Measurements from ENCODE around the gene CLTA. TPM values are rescaled to one million over a fixed set of nuclear protein-coding genes. Genes with fewer than 3 reads are reported as not detected.

CLTA gene, protein sequence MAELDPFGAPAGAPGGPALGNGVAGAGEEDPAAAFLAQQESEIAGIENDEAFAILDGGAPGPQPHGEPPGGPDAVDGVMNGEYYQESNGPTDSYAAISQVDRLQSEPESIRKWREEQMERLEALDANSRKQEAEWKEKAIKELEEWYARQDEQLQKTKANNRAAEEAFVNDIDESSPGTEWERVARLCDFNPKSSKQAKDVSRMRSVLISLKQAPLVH
- 432 and 496 TPM in 2 replicates for total RNA-seq (2014; rRNA removed; shearing (Covaris generic))

DNA sequence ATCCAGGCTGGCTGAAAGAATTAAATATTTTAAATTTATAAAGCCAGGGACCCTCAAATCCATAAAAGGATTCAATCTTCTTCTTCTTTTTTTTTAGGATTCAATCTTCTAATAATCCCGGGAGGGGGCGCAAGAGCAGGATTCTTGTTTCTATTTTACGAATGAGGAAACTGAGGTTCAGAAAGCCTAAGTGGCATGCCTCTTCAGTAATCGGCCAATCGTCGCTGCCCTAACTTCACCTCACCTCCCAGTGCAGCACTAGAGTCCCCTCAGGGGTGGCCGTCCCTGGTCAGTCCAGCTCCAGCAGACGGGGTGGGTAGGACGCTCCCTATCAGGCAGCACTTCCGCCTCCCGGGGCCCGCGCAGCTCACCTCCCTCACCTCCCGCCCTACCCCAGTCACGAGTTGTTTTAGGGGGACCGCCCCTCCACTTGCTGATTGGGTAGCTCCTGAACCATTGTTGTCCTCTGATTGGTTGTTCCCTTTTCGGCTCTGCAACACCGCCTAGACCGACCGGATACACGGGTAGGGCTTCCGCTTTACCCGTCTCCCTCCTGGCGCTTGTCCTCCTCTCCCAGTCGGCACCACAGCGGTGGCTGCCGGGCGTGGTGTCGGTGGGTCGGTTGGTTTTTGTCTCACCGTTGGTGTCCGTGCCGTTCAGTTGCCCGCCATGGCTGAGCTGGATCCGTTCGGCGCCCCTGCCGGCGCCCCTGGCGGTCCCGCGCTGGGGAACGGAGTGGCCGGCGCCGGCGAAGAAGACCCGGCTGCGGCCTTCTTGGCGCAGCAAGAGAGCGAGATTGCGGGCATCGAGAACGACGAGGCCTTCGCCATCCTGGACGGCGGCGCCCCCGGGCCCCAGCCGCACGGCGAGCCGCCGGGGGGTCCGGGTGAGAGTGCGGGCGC is at the start of gene CLTA:
CLTA (plus strand) TSS at position 534 of the 902 bp plus-strand sequence; CDS start at position 670, 136 bp downstream.
- peak; percentile 100 for DNase-seq (ENCODE audit: low read depth)

DNA sequence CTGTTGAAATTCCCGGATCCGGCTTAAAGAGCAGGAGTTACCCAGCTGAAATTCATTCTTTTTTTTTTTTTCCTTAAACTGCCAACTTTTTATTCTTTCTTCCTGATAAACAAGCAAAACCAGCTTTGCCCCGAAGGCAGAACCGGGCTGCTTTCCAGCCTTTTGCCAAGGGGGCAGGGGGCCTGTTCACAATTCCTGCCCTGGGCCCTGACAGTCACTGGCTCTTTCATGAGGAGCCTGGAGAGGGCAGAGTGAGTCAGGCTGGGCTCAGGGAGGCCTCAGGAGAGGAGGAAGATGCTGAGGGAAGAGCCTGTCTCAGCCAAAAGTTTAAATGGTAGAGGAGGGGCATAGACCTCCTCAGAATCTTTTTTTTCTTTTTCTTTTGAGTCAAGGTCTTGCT is 49.4 kb upstream of the CLTA start:
- DNase-seq (ENCODE audit: low read depth): peak; percentile 80

DNA sequence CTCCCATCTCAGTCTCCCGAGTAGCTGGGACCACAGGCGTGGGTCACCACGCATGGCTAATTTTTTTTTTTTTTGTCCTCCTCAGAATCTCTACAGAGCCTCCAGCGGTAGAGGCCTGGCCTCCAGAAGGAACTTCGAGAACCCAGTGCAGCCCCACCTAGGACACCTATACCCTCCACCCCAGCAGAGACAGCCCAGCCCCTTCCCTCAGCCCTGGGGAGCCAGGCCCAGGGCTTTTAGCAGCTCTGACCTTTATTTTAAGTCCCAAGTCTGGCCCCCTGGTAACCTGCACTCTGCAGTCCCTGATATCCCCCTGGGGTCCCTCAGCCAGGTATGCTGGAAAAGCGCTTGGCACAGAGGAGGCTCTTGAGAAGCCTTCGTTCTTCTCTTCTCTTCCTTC is 49.0 kb upstream of the CLTA start:
- DNase-seq (ENCODE audit: low read depth): no peak

DNA sequence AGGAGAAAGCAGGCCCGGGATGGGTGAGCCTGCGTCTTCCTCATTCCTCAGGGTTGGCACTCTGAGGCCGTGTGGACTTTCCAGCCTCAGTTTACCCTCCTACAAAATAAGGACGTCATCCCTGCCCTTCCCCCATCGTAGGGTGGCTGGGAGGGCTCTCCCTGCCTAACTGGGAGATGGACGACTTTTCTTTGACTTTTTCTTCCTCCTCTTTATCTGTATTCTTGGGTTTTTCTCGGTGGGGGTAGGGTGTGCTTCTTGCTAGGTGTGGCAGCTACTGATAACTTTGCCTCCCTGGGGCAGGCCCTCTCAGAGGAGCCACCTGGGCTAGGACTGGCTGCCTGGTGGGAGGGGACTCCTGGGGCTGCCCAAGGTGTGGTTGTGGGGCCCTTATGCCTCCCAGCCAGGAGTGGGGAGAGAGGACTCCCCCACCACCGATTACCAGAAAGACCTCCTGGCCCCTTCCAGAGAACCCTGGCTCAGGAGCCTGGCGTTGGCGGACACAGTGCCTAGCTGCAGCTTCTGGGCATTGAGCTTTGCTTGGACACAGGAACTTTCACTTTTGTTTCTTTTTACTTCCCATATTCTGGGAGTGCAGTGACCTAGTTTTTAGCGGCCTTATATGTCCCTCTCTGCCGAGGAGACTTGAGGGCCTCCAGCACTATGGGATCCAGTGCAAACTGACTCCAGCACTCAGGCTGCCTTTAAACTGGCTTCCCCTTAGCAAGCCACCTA is 48.0 kb upstream of the CLTA start:
- no peak for DNase-seq (ENCODE audit: low read depth)

DNA sequence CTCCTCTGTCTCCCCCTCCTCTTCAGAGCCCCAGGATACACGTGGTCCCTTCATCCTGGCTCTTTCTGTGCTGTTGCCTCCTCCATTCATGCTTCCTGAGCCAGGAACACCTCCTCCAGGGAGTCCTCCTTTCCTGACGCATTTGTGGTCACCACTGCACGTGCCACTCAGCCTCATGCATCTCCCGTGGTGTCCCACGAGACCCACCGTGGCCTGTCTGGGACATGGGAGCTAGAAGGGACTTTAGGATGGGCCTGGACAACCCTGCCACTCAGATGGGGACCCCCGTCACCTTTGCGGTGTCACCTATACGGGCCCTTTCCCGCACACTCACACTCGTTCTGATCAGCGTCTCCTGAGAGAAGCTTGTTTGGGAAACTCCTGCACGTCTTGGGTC is 47.5 kb upstream of the CLTA start:
- DNase-seq (ENCODE audit: low read depth): no peak

DNA sequence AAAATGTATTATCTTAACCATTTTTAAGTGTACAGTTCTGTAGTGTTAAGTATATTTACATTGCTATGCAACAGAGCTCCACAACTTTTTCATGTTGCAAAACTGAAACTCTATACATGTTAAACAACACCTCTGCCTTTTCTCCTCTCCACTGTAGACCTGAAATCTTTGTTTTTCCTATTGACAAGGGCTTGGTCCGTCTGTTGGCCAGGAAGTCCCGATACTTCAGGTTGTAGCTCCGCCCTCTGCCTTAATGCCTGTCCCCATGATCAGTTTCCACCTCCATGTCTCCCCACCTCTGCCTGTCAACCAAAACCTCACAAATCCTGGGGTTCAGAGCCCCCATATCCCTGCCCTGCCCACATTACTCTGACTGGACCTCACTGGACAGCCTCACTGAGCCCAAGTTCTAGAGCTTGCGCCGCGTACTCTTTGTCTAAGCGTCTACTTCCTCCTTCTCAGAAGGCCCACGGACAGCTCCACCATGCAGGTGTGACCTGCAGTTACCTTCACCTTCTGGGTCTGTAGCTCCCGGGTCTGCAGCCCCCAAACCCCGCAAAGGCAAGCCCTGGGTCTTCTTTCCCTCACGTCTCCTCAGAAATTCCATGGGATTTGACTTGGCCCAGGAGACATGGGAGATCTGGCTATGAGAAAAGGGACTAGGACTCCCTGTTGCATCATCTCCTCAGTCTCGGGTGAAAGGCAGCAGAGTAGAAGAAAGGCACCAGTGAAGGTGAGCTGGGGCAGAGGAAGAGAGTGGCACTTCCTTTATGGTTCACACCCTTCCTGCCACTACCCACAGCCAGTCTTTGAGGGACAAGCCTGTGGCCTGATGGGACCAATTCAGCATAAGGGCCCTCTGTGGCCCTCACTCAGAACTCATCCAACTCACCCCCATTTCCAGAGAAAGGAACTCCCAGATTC is 46.1 kb upstream of the CLTA start:
- no peak for DNase-seq (ENCODE audit: low read depth)

DNA sequence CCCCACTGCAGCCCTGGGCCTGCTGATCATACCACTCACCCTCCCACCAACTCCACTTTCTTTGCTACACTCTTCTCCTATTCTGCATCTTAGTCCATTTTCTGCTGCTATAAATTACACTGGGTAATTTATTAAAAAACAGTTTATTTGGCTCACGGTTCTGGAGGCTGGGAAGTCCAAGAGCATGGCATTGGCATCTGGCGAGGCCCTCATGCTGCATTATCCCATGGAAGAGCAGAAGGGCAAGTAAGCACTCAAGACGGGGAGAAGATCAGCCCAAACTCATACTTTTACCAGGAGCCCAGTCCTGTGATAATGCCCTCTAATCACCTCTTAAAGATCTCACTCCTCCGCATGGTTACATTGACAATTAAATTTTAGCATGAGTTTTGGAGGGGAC is 44.8 kb upstream of the CLTA start:
- no peak for DNase-seq (ENCODE audit: low read depth)

DNA sequence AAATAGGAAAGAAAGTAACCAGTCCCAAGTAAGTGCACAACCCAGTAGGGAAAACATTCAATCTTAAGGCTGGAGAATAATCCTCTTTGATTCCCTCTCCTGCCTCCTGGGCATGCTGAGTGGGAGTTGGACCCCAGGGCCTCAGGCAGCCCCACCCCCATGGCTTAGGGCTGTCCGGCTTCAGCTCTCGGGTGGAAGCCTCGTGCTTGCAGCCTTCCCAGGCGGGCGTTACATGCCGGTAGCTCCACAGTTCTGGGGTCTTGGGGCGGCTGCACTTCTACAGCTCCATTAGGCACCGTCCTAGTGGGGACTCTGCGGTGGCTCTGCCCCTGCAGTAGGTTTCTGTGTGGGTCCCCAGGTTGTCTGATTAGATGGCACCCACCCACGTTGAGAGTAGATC is 44.1 kb upstream of the CLTA start:
- DNase-seq (ENCODE audit: low read depth): no peak

DNA sequence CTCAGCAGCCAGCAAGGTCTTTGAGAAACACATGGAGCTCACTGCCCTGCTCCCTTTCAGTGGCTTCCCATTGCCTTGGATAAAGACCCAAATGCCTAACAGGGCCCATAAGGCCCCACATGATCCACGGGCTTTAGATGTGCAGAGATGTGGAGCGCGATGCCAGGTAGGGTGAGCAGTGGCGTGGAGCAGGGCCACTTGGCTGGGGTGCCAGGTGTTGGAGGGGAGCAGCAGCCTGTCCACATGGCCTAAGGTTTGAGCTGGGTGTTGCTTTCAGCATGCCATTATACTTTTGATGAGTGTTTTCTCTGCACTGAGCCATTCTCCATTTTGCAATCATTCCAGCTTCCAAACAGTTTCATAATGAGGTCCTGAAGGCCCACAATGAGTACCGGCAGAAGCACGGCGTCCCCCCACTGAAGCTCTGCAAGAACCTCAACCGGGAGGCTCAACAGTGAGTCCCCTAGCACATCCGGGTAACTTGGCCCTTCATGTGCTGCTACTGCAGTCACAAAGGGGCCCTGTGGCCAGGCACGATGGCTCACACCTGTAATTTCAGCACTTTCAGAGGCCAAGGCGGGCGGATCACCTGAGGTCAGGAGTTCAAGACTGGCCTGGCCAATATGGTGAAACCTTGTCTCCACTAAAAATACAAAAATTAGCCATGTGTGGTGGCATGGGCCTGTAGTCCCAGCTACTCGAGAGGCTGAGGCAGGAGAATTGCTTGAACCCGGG is 43.1 kb upstream of the CLTA start:
- DNase-seq (ENCODE audit: low read depth): no peak

DNA sequence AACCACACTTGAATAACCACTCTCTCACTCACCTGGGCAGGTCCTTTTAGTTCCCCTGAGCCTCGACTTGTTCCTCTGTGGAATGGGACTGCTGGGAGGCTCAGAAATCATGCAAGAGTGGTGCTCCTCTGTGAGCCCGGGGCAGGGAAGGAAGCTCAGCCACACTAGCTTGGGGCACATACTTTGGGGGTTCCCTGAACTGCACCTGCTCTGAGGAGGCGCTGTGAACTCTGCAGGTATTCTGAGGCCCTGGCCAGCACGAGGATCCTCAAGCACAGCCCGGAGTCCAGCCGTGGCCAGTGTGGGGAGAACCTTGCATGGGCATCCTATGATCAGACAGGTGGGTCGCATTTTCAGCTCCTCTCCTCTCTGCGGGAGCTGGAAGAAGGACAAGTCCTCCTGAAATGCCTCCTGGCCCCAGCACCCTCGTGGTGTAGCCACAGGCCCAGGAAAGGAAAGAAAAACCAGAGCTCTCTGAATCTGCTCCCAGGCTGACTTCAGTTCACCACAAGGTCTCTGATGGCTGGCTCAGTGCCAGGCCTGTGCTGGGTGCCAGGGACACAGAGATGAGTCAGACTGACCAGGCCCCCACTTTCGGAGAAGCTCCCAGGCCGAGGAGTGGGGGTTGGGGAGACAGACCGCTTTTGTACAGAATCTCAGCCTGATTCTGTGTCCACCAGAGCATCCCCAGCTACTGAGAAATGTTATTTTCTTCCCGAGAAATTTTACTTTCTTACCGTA is 42.2 kb upstream of the CLTA start:
- DNase-seq (ENCODE audit: low read depth): peak; percentile 99

DNA sequence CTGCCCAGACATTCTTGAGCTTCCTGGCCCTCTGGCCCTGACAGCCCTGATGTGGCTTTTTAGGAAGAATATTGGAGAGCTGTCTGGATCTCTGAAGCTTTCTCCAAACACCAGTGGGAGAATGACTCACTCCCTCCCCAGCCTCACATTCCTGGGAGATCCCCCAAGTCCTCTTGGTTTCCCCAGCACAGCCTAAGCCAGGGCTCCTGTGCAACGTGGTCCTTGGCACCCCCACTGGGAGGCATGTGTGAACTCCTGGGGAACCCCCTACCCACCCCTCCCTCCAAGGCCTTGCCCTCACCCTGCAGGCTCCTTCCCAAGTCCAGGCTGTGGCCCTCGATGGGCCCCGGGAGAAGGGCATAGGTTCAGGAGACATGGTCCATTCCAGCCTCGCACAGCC is 41.5 kb upstream of the CLTA start:
- peak; percentile 87 for DNase-seq (ENCODE audit: low read depth)

DNA sequence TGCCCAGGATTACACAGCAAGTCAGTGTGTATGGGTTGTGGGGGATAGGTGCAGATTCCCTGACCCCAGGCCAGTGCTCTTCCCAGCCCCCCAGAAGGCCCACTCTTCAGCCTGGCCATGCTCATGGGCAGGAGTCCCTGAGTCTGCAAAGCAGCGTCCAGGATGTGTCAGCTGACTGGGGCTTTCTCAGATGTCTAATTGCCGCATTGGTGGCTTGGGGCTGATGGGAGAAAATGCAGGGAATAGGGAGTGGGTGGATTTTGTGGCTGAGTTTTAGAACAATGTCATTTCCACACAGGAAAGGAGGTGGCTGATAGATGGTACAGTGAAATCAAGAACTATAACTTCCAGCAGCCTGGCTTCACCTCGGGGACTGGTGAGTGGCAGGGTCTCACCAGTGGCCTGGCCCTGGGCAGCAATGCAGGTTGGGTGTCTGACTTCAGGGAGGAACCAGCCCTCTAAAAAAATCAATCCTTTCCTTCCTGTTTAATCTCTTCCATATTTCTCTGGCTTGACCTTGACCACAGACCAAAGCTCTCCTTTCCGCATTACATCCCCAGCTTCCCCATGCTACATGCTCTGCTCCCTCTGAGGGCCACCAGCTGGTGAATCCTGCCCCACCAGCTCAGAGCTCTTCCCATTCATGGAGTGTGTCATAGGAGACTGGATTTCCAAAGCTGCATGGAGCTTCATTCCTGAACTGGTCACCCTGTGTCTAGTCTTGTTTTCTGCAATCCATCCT is 40.0 kb upstream of the CLTA start:
- DNase-seq (ENCODE audit: low read depth): no peak

DNA sequence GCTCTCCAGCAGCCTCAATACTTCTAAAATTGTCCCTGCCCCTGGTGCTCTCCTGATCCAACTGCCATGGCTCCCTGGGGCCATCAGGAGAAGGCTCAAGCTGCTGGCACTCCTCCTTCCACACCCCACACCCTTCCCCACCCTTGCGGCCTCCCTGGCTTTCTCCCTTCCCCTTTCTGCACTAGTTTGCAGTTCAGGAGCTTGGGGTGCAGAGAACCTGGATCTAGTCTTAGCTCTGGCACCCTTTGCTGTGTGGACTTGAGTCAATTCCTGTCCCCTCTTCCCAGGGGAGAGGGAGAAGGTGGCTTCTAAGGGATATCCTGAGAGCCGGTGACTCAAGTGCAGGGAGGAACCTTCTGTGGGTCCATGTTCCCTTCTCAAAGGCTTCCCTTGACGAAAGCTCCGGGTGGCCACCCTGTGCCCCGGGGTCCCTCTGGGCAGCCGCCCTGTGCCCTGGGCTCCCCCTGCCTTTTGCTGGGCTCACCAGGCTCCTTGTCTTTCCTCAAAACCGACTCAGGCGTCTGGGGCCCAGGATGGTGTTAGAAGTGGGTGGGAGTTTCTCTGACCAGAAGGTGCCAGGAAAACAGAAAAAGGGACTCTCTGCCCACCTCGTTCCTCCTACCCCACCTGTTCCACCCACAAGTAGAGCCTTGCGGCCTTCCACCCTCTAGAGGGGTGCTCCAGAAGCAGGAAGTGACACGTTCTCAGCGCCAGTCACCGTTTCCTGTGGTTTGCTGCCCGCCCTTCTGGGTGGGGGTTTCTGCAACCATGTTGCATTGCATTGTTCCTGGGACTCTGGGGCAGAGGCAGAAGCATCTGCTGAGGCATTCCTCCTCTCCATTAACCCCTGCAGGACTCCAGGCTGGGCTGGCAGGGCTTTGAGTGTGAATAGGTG is 39.2 kb upstream of the CLTA start:
- peak; percentile 91 for DNase-seq (ENCODE audit: low read depth)

DNA sequence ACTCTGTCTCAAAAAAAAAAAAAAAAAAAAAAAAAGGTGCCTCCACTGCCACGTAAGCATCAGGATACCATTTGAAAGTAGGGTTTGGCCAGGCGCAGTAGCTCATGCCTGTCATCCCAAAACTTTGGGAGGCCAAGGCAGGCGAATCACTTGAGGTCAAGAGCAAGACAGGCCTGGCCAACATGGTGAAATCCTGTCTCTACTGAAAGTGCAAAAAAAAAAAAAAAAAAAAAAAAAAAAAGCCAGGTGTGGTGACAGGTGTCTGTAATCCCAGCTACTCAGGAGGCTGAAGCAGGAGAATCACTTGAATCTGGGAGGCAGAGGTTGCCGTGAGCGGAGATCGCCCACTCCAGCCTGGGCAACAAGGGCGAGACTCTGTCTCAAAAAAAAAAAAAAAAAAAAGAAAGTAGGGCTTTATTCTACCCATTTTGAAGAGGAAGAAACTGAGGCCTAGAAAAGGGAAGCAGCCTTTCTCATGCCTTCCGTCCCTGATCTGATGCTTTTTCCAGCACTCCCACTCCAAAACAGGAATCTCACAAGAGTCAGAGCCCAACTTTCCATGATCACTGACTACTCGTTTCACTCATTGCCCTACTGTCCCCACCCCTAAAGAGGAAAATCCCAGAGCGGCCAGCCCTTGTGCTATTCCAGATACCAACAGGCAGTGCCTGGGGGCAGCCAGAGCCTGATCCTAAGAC is 37.8 kb upstream of the CLTA start:
- DNase-seq (ENCODE audit: low read depth): no peak

DNA sequence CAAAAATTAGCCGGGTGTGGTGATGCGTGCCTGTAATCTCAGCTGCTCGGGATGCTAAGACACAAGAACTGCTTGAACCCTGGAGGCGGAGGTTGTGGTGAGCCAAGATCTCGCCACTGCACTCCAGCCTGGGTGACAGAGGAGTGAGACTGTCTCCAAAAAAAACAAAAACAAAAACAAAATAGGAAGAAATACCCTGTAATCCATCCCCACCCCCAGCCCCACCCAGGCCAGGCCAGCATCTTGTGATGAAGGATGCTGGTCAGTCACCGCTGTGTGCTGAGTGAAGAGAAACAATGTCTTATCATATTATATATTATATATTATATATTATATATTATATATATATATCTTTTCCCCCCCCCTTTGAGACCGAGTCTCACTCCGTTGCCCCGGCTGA is 37.0 kb upstream of the CLTA start:
- no peak for DNase-seq (ENCODE audit: low read depth)

DNA sequence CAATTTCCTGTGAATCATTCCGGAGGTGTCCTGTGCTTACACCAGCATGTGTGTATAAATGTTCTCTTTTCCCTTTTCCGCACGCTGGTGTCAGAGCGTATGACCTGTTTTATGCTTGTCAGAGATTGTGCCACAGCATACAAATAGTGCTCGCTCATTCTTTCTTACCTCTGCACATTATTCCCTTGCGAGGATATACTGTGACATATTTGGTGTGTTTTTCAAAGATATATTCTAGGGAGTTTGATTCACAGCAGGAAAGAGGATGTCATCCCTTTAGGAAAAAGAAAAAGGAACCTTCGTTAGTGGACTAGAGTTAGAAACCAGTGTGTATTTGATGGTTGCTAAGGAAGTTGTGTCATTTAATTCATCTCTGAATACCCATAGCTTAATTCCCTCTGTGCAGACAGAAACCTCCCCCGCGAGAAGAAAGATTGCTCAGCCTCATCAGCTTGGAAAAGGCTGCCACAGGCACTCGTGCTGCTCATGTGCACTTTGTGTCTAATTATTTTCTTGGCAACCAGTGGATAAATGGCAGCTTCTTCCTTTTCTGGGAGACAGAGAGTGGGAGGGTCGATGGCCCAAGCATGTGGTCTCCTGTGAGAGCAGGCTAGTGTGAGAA is 36.3 kb upstream of the CLTA start:
- peak; percentile 73 for DNase-seq (ENCODE audit: low read depth)

DNA sequence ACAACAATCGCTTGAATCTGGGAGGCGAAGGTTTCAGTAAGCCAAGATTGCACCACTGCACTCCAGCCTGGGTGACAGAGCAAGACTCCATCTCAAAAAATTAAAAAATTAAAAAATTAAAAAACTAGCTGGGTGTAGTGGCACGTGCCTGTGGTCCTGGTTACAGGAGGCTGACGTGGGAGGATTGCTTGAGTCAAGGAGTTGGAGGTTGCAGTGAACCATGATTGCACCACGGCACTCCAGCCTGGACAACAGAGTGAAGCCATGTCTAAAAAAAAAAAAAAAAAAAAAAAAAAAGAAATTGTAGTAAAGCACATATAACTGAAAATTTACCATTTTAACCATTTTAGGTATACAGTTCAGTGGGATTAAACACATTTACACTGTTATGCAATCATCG is 34.6 kb upstream of the CLTA start:
- DNase-seq (ENCODE audit: low read depth): no peak

Measured in M059J (cell line).